GM23248 (cell line): ENCODE results near the gene SLC25A48.

Source experiments
- EZH2 ChIP-seq: fragments of 200-600 bp; sonication (generic); IDR thresholded peaks from 2 replicates; pipeline ENCODE4 v1.6.1; 2018; ENCODE audit warnings: antibody characterized with exemption, mild to moderate bottlenecking; ENCODE audit not compliant: insufficient read depth, poor library complexity, severe bottlenecking
- EZH2phosphoT487 ChIP-seq: fragments of 200-600 bp; sonication (generic); IDR thresholded peaks from 2 replicates; pipeline ENCODE4 v1.6.1; 2018; ENCODE audit warnings: antibody characterized with exemption, moderate library complexity, mild to moderate bottlenecking, low read depth; ENCODE audit not compliant: insufficient read depth

DNA sequence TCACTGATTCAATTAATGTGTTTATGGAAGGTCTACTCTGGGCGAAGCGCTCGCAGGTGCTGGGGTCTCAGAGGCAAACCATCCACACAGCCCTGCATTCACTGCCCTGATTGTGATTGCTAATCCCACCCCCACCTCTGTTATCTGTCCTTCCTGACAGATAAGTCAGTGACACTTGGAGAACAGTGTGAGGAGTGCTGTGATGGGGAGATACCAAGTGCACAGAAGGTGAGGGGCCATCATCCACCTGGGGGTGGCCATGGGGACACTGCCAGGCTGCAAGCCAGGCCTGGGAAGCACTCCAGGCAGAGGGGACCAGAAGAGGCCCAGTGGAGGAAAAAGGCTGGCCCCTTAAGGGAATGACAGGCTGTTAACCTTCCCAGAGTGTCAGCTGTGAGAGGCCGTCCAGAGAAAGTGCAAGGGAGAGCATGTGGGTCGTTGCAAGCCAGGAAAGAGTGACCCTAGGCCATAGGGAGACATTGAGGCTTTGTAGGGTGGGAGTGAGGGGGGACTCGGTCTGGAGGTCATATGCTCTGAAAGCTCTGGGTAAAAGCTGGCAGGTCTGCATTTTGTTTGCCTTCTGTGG, 43.2 kb downstream of the SLC25A48 start:
- TF ChIP-seq EZH2 (no peak), EZH2phosphoT487 (no peak)
